NCI-H526 (cell line): Measurements from ENCODE around the gene ZSWIM7.

Source experiments
- DNase-seq, 2 experiments: peaks; one replicate each; lab custom pipeline; 2025; lab: John Stamatoyannopoulos, UW

ZSWIM7 gene

GRCh38 chr17:15999141-15999973 lies at the start of gene ZSWIM7, which contains the start of gene TTC19:
TSS of gene ZSWIM7 (minus strand) at chr17:15999704. CDS start at chr17:15999594, 110 bp downstream.
TSS of gene TTC19 (plus strand) at chr17:15999824. CDS start at chr17:15999849, 25 bp downstream.
- peak; percentile 79 to 95 for DNase-seq

- DNase-seq, result no peak
Observed at GRCh38 chr17:16048811-16049449, 49.4 kb upstream of the ZSWIM7 start.

- no peak for DNase-seq
Observed at GRCh38 chr17:16046966-16047365, 47.5 kb upstream of the ZSWIM7 start.

GRCh38 chr17:16044487-16044886 lies 45.0 kb upstream of the ZSWIM7 start:
- DNase-seq, result no peak

GRCh38 chr17:16040710-16041251 lies 41.3 kb upstream of the ZSWIM7 start:
- no peak for DNase-seq

GRCh38 chr17:16037636-16038035 lies 38.1 kb upstream of the ZSWIM7 start:
- DNase-seq, result no peak

GRCh38 chr17:16036261-16036660 lies 36.8 kb upstream of the ZSWIM7 start:
- DNase-seq, result no peak

- peak; percentile 76 to 81 for DNase-seq
Observed at GRCh38 chr17:16033729-16034349, 34.3 kb upstream of the ZSWIM7 start.

GRCh38 chr17:16027708-16028584 lies 28.4 kb upstream of the ZSWIM7 start:
- DNase-seq, result no peak

GRCh38 chr17:16026895-16027294 lies 27.4 kb upstream of the ZSWIM7 start:
- DNase-seq, result no peak

GRCh38 chr17:16025202-16025601 lies 25.7 kb upstream of the ZSWIM7 start:
- DNase-seq, result no peak

- DNase-seq, result no peak
Observed at GRCh38 chr17:16023881-16024280, 24.4 kb upstream of the ZSWIM7 start.

GRCh38 chr17:16019347-16019746 lies 19.8 kb upstream of the ZSWIM7 start:
- DNase-seq, result no peak

GRCh38 chr17:16013943-16014407 lies 14.5 kb upstream of the ZSWIM7 start:
- peak in 1 of 2 experiments; percentile 31 for DNase-seq

GRCh38 chr17:16007439-16007838 lies 7.9 kb upstream of the ZSWIM7 start:
- DNase-seq, result no peak

GRCh38 chr17:16005636-16006035 lies 6.1 kb upstream of the ZSWIM7 start:
- DNase-seq, result no peak

- DNase-seq, result no peak
Observed at GRCh38 chr17:16003841-16004240, 4.3 kb upstream of the ZSWIM7 start.

GRCh38 chr17:16002708-16003260 lies 3.3 kb upstream of the ZSWIM7 start:
- no peak for DNase-seq

GRCh38 chr17:16001226-16001897 lies 1.9 kb upstream of the ZSWIM7 start:
- DNase-seq, result no peak
